ENCODE results near the gene ALKBH6.
A peak's percentile ranks its signal among the peaks of the same experiment; 100 is the strongest.

- no peak for TF ChIP-seq CTCF (IDR thresholded peaks at IDR 0.05; ENCODE audit: low read depth, low read length, missing input control)
- TF ChIP-seq MAX (IDR thresholded peaks at IDR 0.05): no peak
- TF ChIP-seq SP1 (IDR thresholded peaks at IDR 0.05): peak; percentile 91
- no peak for TF ChIP-seq TAF1 (conservative IDR thresholded peaks at IDR 0.05)
- peak; percentile 17 for TF ChIP-seq YY1 (IDR thresholded peaks at IDR 0.05)
- TF ChIP-seq REST (IDR thresholded peaks at IDR 0.05): no peak
- no peak for TF ChIP-seq EGR1 (IDR thresholded peaks at IDR 0.05; ENCODE audit: low read depth in 2 of 2)
- TF ChIP-seq RXRA (IDR thresholded peaks at IDR 0.05): peak in 1 of 2 donors; percentile 26
- no peak for TF ChIP-seq ATF3 (IDR thresholded peaks at IDR 0.05)
- no peak for TF ChIP-seq GABPA (IDR thresholded peaks at IDR 0.05 in 1 of 2, conservative IDR thresholded peaks at IDR 0.05 in 1 of 2)
- TF ChIP-seq HNF4A (conservative IDR thresholded peaks at IDR 0.05): peak; percentile 71 to 72
- peak; percentile 17 for TF ChIP-seq HNF4G (IDR thresholded peaks at IDR 0.05)
- no peak for TF ChIP-seq FOXA1 (IDR thresholded peaks at IDR 0.05)
- no peak for TF ChIP-seq JUND (IDR thresholded peaks at IDR 0.05)
Observed at GRCh38 chr19:36058481-36059179, 44.6 kb upstream of the ALKBH6 start.
